Trophoblast cell (in vitro differentiated cells and primary cell): ENCODE results near the gene SETD4.

Source experiments
- DNase-seq, 2 donors: peaks; one replicate each; pipeline ENCODE4 v3.0.0-alpha.2; 2016
- H2AFZ ChIP-seq: 2 replicates; pipeline ENCODE4 v1.6.1; 2013; ENCODE audit warnings: low read length, moderate library complexity, mild to moderate bottlenecking; ENCODE audit not compliant: insufficient read depth, poor library complexity
- H2AK5ac ChIP-seq: 2 replicates; pipeline ENCODE4 v1.6.1; 2013; ENCODE audit warnings: mild to moderate bottlenecking, low read length
- H2BK120ac ChIP-seq: 2 replicates; pipeline ENCODE4 v1.6.1; 2013; ENCODE audit warnings: low read length, mild to moderate bottlenecking, moderate library complexity; ENCODE audit not compliant: insufficient read depth, poor library complexity
- H2BK12ac ChIP-seq: 2 replicates; pipeline ENCODE4 v1.6.1; 2013; ENCODE audit warnings: mild to moderate bottlenecking, low read length, moderate library complexity
- H2BK5ac ChIP-seq: 2 replicates; pipeline ENCODE4 v1.6.1; 2013; ENCODE audit warnings: low read length, low read depth, moderate library complexity, mild to moderate bottlenecking; ENCODE audit not compliant: poor library complexity
- H3K14ac ChIP-seq: 2 replicates; pipeline ENCODE4 v1.6.1; 2013; ENCODE audit warnings: mild to moderate bottlenecking, low read length
- H3K18ac ChIP-seq: 2 replicates; pipeline ENCODE4 v1.6.1; 2013; ENCODE audit warnings: mild to moderate bottlenecking, low read length
- H3K23ac ChIP-seq: 2 replicates; pipeline ENCODE4 v1.6.1; 2013; ENCODE audit warnings: low read length
- H3K27ac ChIP-seq: 2 replicates; pipeline ENCODE4 v1.5.1; 2013; ENCODE audit warnings: low read depth, mild to moderate bottlenecking, inconsistent platforms, low read length, moderate library complexity
- H3K27me3 ChIP-seq: 2 replicates; pipeline ENCODE4 v1.6.1; 2013; ENCODE audit warnings: inconsistent platforms, mild to moderate bottlenecking, low read length, moderate library complexity; ENCODE audit not compliant: insufficient read depth
- H3K36me3 ChIP-seq, 2 experiments: 1 replicate in 1 of 2; 2 replicates in 1 of 2; pipeline ENCODE4 v1.6.1; 2013; ENCODE audit warnings: low read length in 2 of 2, mild to moderate bottlenecking in 2 of 2, moderate library complexity in 1 of 2; ENCODE audit not compliant: insufficient read depth in 2 of 2, control insufficient read depth in 1 of 2
- H3K4ac ChIP-seq: 2 replicates; pipeline ENCODE4 v1.6.1; 2013; ENCODE audit warnings: low read depth, mild to moderate bottlenecking, low read length, moderate library complexity
- H3K4me1 ChIP-seq, 2 experiments: 1 replicate in 1 of 2; 2 replicates in 1 of 2; pipeline ENCODE4 v1.6.1; 2013; ENCODE audit warnings: low read length in 2 of 2, mild to moderate bottlenecking in 2 of 2, moderate library complexity in 1 of 2; ENCODE audit not compliant: insufficient read depth in 2 of 2, control insufficient read depth in 1 of 2
- H3K4me2 ChIP-seq: 2 replicates; pipeline ENCODE4 v1.6.1; 2013; ENCODE audit warnings: inconsistent platforms, mild to moderate bottlenecking, low read length, moderate library complexity
- H3K4me3 ChIP-seq: 2 replicates; pipeline ENCODE4 v1.5.1; 2013; ENCODE audit warnings: mild to moderate bottlenecking, low read depth, low read length, inconsistent platforms
- H3K79me1 ChIP-seq: one replicate; pipeline ENCODE4 v1.6.1; 2013; ENCODE audit warnings: low read length
- H3K79me2 ChIP-seq: 2 replicates; pipeline ENCODE4 v1.6.1; 2013; ENCODE audit warnings: low read length, mild to moderate bottlenecking; ENCODE audit not compliant: control insufficient read depth, insufficient read depth, poor library complexity
- H3K9ac ChIP-seq: 2 replicates; pipeline ENCODE4 v1.6.1; 2013; ENCODE audit warnings: mild to moderate bottlenecking, low read length
- H3K9me3 ChIP-seq: 2 replicates; pipeline ENCODE4 v1.6.1; 2013; ENCODE audit warnings: low read depth, mild to moderate bottlenecking, control low read depth, inconsistent platforms, low read length; ENCODE audit not compliant: insufficient read depth
- H4K12ac ChIP-seq: 2 replicates; pipeline ENCODE4 v1.6.1; 2013; ENCODE audit warnings: low read depth, mild to moderate bottlenecking, low read length, moderate library complexity
- H4K8ac ChIP-seq: 2 replicates; pipeline ENCODE4 v1.6.1; 2013; ENCODE audit warnings: low read depth, mild to moderate bottlenecking, low read length, moderate library complexity
- H4K91ac ChIP-seq: one replicate; pipeline ENCODE4 v1.6.1; 2013; ENCODE audit warnings: low read depth, mild to moderate bottlenecking, low read length, moderate library complexity
- WGBS: extraction: QIAGEN DNeasy Blood & Tissue Kit; methylation state at CpG from one replicate; pipeline ENCODE4 v1.1.7; 2013; ENCODE audit warnings: missing lambda C conversion rate; ENCODE audit not compliant: insufficient read length, insufficient coverage; ENCODE audit errors: extremely low coverage; 5-methylcytosine and 5-hydroxymethylcytosine counted together

The SETD4 gene

GRCh38 chr21:35991131-35991530, 69.2 kb downstream of the SETD4 start:
- Histone ChIP-seq H3K4ac (no peak overlapping the region), H3K36me3 (no peaks in the 10 kb centered on the region), H2BK120ac (no peak overlapping the region), H3K4me1 (no peaks in the 10 kb centered on the region), H3K79me2 (no peaks in the 10 kb centered on the region), H4K91ac (no peak overlapping the region), H3K18ac (no peak overlapping the region), H2AK5ac (no peak overlapping the region), H4K8ac (no peak overlapping the region), H3K27me3 (no peaks in the 10 kb centered on the region), H3K14ac (no peak overlapping the region), H3K27ac (no peak overlapping the region), H3K9me3 (peaks cover 3% of the 10 kb centered on the region), H2BK12ac (no peak overlapping the region), H3K23ac (no peak overlapping the region), H3K4me2 (no peak overlapping the region), H3K9ac (no peak overlapping the region), H4K12ac (no peak overlapping the region), H2BK5ac (no peak overlapping the region), H3K79me1 (no peaks in the 10 kb centered on the region), H2AFZ (no peak overlapping the region), H3K4me3 (no peak overlapping the region)
- WGBS = no CpG with 5 or more reads among the region's 6 CpGs
- no peak for DNase-seq

GRCh38 chr21:35990609-35991008, 69.7 kb downstream of the SETD4 start:
- no peaks in the 10 kb centered on the region for H3K79me1 ChIP-seq
- H4K8ac ChIP-seq = no peak overlapping the region
- no peak overlapping the region for H3K18ac ChIP-seq
- no peak overlapping the region for H3K27ac ChIP-seq
- no peaks in the 10 kb centered on the region for H3K4me1 ChIP-seq
- H2AFZ ChIP-seq = no peak overlapping the region
- H3K79me2 ChIP-seq = no peaks in the 10 kb centered on the region
- H2BK12ac ChIP-seq = no peak overlapping the region
- H2BK120ac ChIP-seq = no peak overlapping the region
- H4K12ac ChIP-seq = no peak overlapping the region
- H4K91ac ChIP-seq = no peak overlapping the region
- H3K4ac ChIP-seq = no peak overlapping the region
- no peak overlapping the region for H2BK5ac ChIP-seq
- no peak overlapping the region for H3K4me2 ChIP-seq
- peaks cover 3% of the 10 kb centered on the region for H3K9me3 ChIP-seq
- no peaks in the 10 kb centered on the region for H3K36me3 ChIP-seq
- H3K14ac ChIP-seq = no peak overlapping the region
- H3K9ac ChIP-seq = no peak overlapping the region
- no peak for DNase-seq
- no peak overlapping the region for H3K4me3 ChIP-seq
- H3K23ac ChIP-seq = no peak overlapping the region
- no peak overlapping the region for H2AK5ac ChIP-seq
- WGBS = no CpG with 5 or more reads among the region's 9 CpGs
- H3K27me3 ChIP-seq = no peaks in the 10 kb centered on the region

GRCh38 chr21:35989138-35989735, 71.1 kb downstream of the SETD4 start:
- Histone ChIP-seq H2BK12ac (no peak overlapping the region), H3K4me2 (no peak overlapping the region), H2AK5ac (no peak overlapping the region), H3K79me1 (peaks cover 2% of the 10 kb centered on the region), H3K14ac (no peak overlapping the region), H3K4me3 (no peak overlapping the region), H3K27me3 (no peaks in the 10 kb centered on the region), H3K23ac (no peak overlapping the region), H2BK120ac (no peak overlapping the region), H3K9me3 (peaks cover 3% of the 10 kb centered on the region), H2AFZ (peak overlapping the region; percentile 30), H3K4me1 (peaks cover 3 to 4% of the 10 kb centered on the region in 2 experiments), H3K4ac (no peak overlapping the region), H3K36me3 (no peaks in the 10 kb centered on the region), H4K91ac (no peak overlapping the region), H2BK5ac (peak overlapping the region; percentile 13), H3K79me2 (no peaks in the 10 kb centered on the region), H3K18ac (no peak overlapping the region), H3K9ac (no peak overlapping the region), H4K12ac (no peak overlapping the region), H3K27ac (no peak overlapping the region), H4K8ac (no peak overlapping the region)
- no peak for DNase-seq
- WGBS = no CpG with 5 or more reads among the region's 10 CpGs

GRCh38 chr21:35988416-35989137, 71.7 kb downstream of the SETD4 start:
- Histone ChIP-seq H2BK120ac (no peak overlapping the region), H3K4ac (no peak overlapping the region), H3K23ac (no peak overlapping the region), H3K4me1 (peaks cover 3 to 4% of the 10 kb centered on the region in 2 experiments), H2AK5ac (no peak overlapping the region), H3K79me1 (peaks cover 6% of the 10 kb centered on the region), H3K9ac (no peak overlapping the region), H2AFZ (no peak overlapping the region), H3K4me2 (no peak overlapping the region), H4K12ac (no peak overlapping the region), H3K27me3 (no peaks in the 10 kb centered on the region), H4K91ac (no peak overlapping the region), H3K9me3 (peaks cover 3% of the 10 kb centered on the region), H3K27ac (no peak overlapping the region), H2BK5ac (no peak overlapping the region), H2BK12ac (no peak overlapping the region), H3K79me2 (no peaks in the 10 kb centered on the region), H3K18ac (no peak overlapping the region), H3K4me3 (no peak overlapping the region), H3K14ac (no peak overlapping the region), H3K36me3 (no peaks in the 10 kb centered on the region), H4K8ac (no peak overlapping the region)
- no peak for DNase-seq
- WGBS = no CpG with 5 or more reads among the region's 6 CpGs
